ENCODE measurements around the gene UBIAD1.

UBIAD1 gene

GRCh38 chr1:11284784-11285183 is 11.8 kb downstream of the UBIAD1 start:
- Histone ChIP-seq H2BK120ac (ENCODE audit: low read depth, low read length) (no peak overlapping the region), H3K9ac (ENCODE audit: low read depth, low read length, poor library complexity) (no peak overlapping the region), H3K9me3 (replicated peaks in 1 of 2; ENCODE audit: control insufficient read depth in 2 of 2, insufficient read depth in 1 of 2, low read depth in 1 of 2, low read length in 2 of 2) (no peaks in the 10 kb centered on the region), H3K4me3 (ENCODE audit: low read length in 2 of 2) (no peak overlapping the region), H3K23ac (ENCODE audit: low read depth, low read length, poor library complexity) (no peak overlapping the region), H3K79me1 (ENCODE audit: low read depth, low read length) (peaks cover 2% of the 10 kb centered on the region), H3K4me1 (ENCODE audit: control insufficient read depth in 2 of 2, insufficient read depth in 1 of 2, low read depth in 1 of 2, low read length in 2 of 2) (peaks cover 17 to 22% of the 10 kb centered on the region in 2 donors), H3K4ac (ENCODE audit: low read length) (no peak overlapping the region), H3K36me3 (replicated peaks in 1 of 2; ENCODE audit: control insufficient read depth in 2 of 2, insufficient read depth in 2 of 2, low read length in 2 of 2) (peaks cover 0 to 49% of the 10 kb centered on the region in 2 donors), H3K14ac (ENCODE audit: low read length) (no peak overlapping the region), H2BK15ac (ENCODE audit: low read length) (no peak overlapping the region), H2AK5ac (ENCODE audit: low read depth, low read length) (no peak overlapping the region), H3K27ac (replicated peaks; ENCODE audit: low read length) (no peak overlapping the region), H3K27me3 (ENCODE audit: control insufficient read depth in 3 of 3, insufficient read depth in 3 of 3, low read depth in 1 of 3, low read length in 3 of 3) (no peaks in the 10 kb centered on the region), H2BK5ac (ENCODE audit: low read length) (no peak overlapping the region), H3K4me2 (ENCODE audit: insufficient read depth, low read length, poor library complexity, severe bottlenecking) (no peak overlapping the region), H3K18ac (ENCODE audit: low read length) (no peak overlapping the region), H4K91ac (ENCODE audit: low read depth, low read length, poor library complexity) (no peak overlapping the region), H2BK12ac (ENCODE audit: low read length) (no peak overlapping the region), H4K8ac (ENCODE audit: low read depth, low read length) (no peak overlapping the region), H2AFZ (ENCODE audit: low read length) (no peak overlapping the region)
- no peak for DNase-seq (ENCODE audit: low spot score)
- WGBS, 2 donors (ENCODE audit: extremely low coverage in 2 of 2, insufficient read length in 2 of 2, insufficient replicate concordance in 1 of 2), result no CpG with 5 or more reads among the region's 6 CpGs

- peaks cover 0 to 55% of the 10 kb centered on the region in 2 donors for H3K36me3 ChIP-seq (replicated peaks in 1 of 2; ENCODE audit: control insufficient read depth in 2 of 2, insufficient read depth in 2 of 2, low read length in 2 of 2)
- H2BK12ac ChIP-seq (ENCODE audit: low read length), result peak overlapping the region; percentile 36
- peaks cover 2% of the 10 kb centered on the region for H3K79me1 ChIP-seq (ENCODE audit: low read depth, low read length)
- no peak overlapping the region for H4K8ac ChIP-seq (ENCODE audit: low read depth, low read length)
- H3K27ac ChIP-seq (replicated peaks; ENCODE audit: low read length), result peak overlapping the region; percentile 96
- peak overlapping the region; percentile 60 for H3K9ac ChIP-seq (ENCODE audit: low read depth, low read length, poor library complexity)
- no peak overlapping the region for H3K14ac ChIP-seq (ENCODE audit: low read length)
- no peaks in the 10 kb centered on the region for H3K9me3 ChIP-seq (replicated peaks in 1 of 2; ENCODE audit: control insufficient read depth in 2 of 2, insufficient read depth in 1 of 2, low read depth in 1 of 2, low read length in 2 of 2)
- no peak overlapping the region for H4K91ac ChIP-seq (ENCODE audit: low read depth, low read length, poor library complexity)
- H2BK5ac ChIP-seq (ENCODE audit: low read length), result no peak overlapping the region
- H2AFZ ChIP-seq (ENCODE audit: low read length), result no peak overlapping the region
- H3K4me2 ChIP-seq (ENCODE audit: insufficient read depth, low read length, poor library complexity, severe bottlenecking), result no peak overlapping the region
- no peak overlapping the region for H3K4ac ChIP-seq (ENCODE audit: low read length)
- H3K4me3 ChIP-seq (ENCODE audit: low read length in 2 of 2), result peak overlapping the region in 1 of 2 donors; percentile 43
- peaks cover 17 to 22% of the 10 kb centered on the region in 2 donors for H3K4me1 ChIP-seq (ENCODE audit: control insufficient read depth in 2 of 2, insufficient read depth in 1 of 2, low read depth in 1 of 2, low read length in 2 of 2)
- no peak overlapping the region for H3K23ac ChIP-seq (ENCODE audit: low read depth, low read length, poor library complexity)
- H3K27me3 ChIP-seq (ENCODE audit: control insufficient read depth in 3 of 3, insufficient read depth in 3 of 3, low read depth in 1 of 3, low read length in 3 of 3), result no peaks in the 10 kb centered on the region
- peak overlapping the region; percentile 13 for H2AK5ac ChIP-seq (ENCODE audit: low read depth, low read length)
- H2BK120ac ChIP-seq (ENCODE audit: low read depth, low read length), result no peak overlapping the region
- H3K18ac ChIP-seq (ENCODE audit: low read length), result peak overlapping the region; percentile 16
- WGBS, 2 donors (ENCODE audit: extremely low coverage in 2 of 2, insufficient read length in 2 of 2, insufficient replicate concordance in 1 of 2), result no CpG with 5 or more reads among the region's 7 CpGs
- peak overlapping the region; percentile 42 for H2BK15ac ChIP-seq (ENCODE audit: low read length)
- no peak for DNase-seq (ENCODE audit: low spot score)
These were observed 13.1 kb downstream of the UBIAD1 start for GRCh38 chr1:11285883-11286734.

GRCh38 chr1:11286735-11287410 is 13.9 kb downstream of the UBIAD1 start:
- Histone ChIP-seq H2BK15ac (ENCODE audit: low read length) (no peak overlapping the region), H3K27me3 (ENCODE audit: control insufficient read depth in 3 of 3, insufficient read depth in 3 of 3, low read depth in 1 of 3, low read length in 3 of 3) (no peaks in the 10 kb centered on the region), H3K14ac (ENCODE audit: low read length) (no peak overlapping the region), H3K27ac (replicated peaks; ENCODE audit: low read length) (peak overlapping the region; percentile 96), H3K4me1 (ENCODE audit: control insufficient read depth in 2 of 2, insufficient read depth in 1 of 2, low read depth in 1 of 2, low read length in 2 of 2) (peaks cover 17 to 22% of the 10 kb centered on the region in 2 donors), H2BK5ac (ENCODE audit: low read length) (no peak overlapping the region), H3K9ac (ENCODE audit: low read depth, low read length, poor library complexity) (no peak overlapping the region), H3K9me3 (replicated peaks in 1 of 2; ENCODE audit: control insufficient read depth in 2 of 2, insufficient read depth in 1 of 2, low read depth in 1 of 2, low read length in 2 of 2) (no peaks in the 10 kb centered on the region), H4K91ac (ENCODE audit: low read depth, low read length, poor library complexity) (no peak overlapping the region), H3K79me1 (ENCODE audit: low read depth, low read length) (peaks cover 2% of the 10 kb centered on the region), H2AFZ (ENCODE audit: low read length) (no peak overlapping the region), H2BK120ac (ENCODE audit: low read depth, low read length) (peak overlapping the region; percentile 7), H3K4me2 (ENCODE audit: insufficient read depth, low read length, poor library complexity, severe bottlenecking) (peak overlapping the region; percentile 29), H2BK12ac (ENCODE audit: low read length) (no peak overlapping the region), H4K8ac (ENCODE audit: low read depth, low read length) (no peak overlapping the region), H3K4me3 (ENCODE audit: low read length in 2 of 2) (no peak overlapping the region), H3K4ac (ENCODE audit: low read length) (no peak overlapping the region), H3K36me3 (replicated peaks in 1 of 2; ENCODE audit: control insufficient read depth in 2 of 2, insufficient read depth in 2 of 2, low read length in 2 of 2) (peaks cover 0 to 61% of the 10 kb centered on the region in 2 donors), H3K18ac (ENCODE audit: low read length) (peak overlapping the region; percentile 76), H3K23ac (ENCODE audit: low read depth, low read length, poor library complexity) (no peak overlapping the region), H2AK5ac (ENCODE audit: low read depth, low read length) (no peak overlapping the region)
- no CpG with 5 or more reads among the region's 3 CpGs for WGBS, 2 donors (ENCODE audit: extremely low coverage in 2 of 2, insufficient read length in 2 of 2, insufficient replicate concordance in 1 of 2)
- DNase-seq (ENCODE audit: low spot score), result peak; percentile 80

GRCh38 chr1:11289064-11289463 is 16.1 kb downstream of the UBIAD1 start:
- H3K23ac ChIP-seq (ENCODE audit: low read depth, low read length, poor library complexity), result no peak overlapping the region
- H3K9me3 ChIP-seq (replicated peaks in 1 of 2; ENCODE audit: control insufficient read depth in 2 of 2, insufficient read depth in 1 of 2, low read depth in 1 of 2, low read length in 2 of 2), result no peaks in the 10 kb centered on the region
- WGBS, 2 donors (ENCODE audit: extremely low coverage in 2 of 2, insufficient read length in 2 of 2, insufficient replicate concordance in 1 of 2), result no CpG with 5 or more reads among the region's 5 CpGs
- no peak overlapping the region for H3K14ac ChIP-seq (ENCODE audit: low read length)
- H3K4ac ChIP-seq (ENCODE audit: low read length), result no peak overlapping the region
- H3K4me2 ChIP-seq (ENCODE audit: insufficient read depth, low read length, poor library complexity, severe bottlenecking), result no peak overlapping the region
- H2BK120ac ChIP-seq (ENCODE audit: low read depth, low read length), result no peak overlapping the region
- no peak for DNase-seq (ENCODE audit: low spot score)
- no peak overlapping the region for H4K91ac ChIP-seq (ENCODE audit: low read depth, low read length, poor library complexity)
- H3K18ac ChIP-seq (ENCODE audit: low read length), result no peak overlapping the region
- H2BK12ac ChIP-seq (ENCODE audit: low read length), result no peak overlapping the region
- no peak overlapping the region for H2AFZ ChIP-seq (ENCODE audit: low read length)
- H3K9ac ChIP-seq (ENCODE audit: low read depth, low read length, poor library complexity), result no peak overlapping the region
- H3K4me3 ChIP-seq (ENCODE audit: low read length in 2 of 2), result no peak overlapping the region
- peaks cover 17 to 22% of the 10 kb centered on the region in 2 donors for H3K4me1 ChIP-seq (ENCODE audit: control insufficient read depth in 2 of 2, insufficient read depth in 1 of 2, low read depth in 1 of 2, low read length in 2 of 2)
- H2BK5ac ChIP-seq (ENCODE audit: low read length), result no peak overlapping the region
- H2BK15ac ChIP-seq (ENCODE audit: low read length), result no peak overlapping the region
- H3K27ac ChIP-seq (replicated peaks; ENCODE audit: low read length), result no peak overlapping the region
- peaks cover 0 to 50% of the 10 kb centered on the region in 2 donors for H3K36me3 ChIP-seq (replicated peaks in 1 of 2; ENCODE audit: control insufficient read depth in 2 of 2, insufficient read depth in 2 of 2, low read length in 2 of 2)
- no peaks in the 10 kb centered on the region for H3K27me3 ChIP-seq (ENCODE audit: control insufficient read depth in 3 of 3, insufficient read depth in 3 of 3, low read depth in 1 of 3, low read length in 3 of 3)
- H3K79me1 ChIP-seq (ENCODE audit: low read depth, low read length), result peaks cover 2% of the 10 kb centered on the region
- no peak overlapping the region for H4K8ac ChIP-seq (ENCODE audit: low read depth, low read length)
- H2AK5ac ChIP-seq (ENCODE audit: low read depth, low read length), result no peak overlapping the region
